NCI-H2081 treated with DMSO at 0.1 percent for 48 hours (cell line): ENCODE results near the gene ARPC2.

ENCODE experiments used
- DNase-seq: peaks from one replicate; lab custom pipeline; 2025; lab: John Stamatoyannopoulos, UW

ARPC2 gene

GRCh38 chr2:218217360-218218267 lies 625 bp downstream of the ARPC2 start:
- DNase-seq: no peak

GRCh38 chr2:218218268-218219185 lies 1.5 kb downstream of the ARPC2 start:
- no peak for DNase-seq

- no peak for DNase-seq
These were observed 2.9 kb downstream of the ARPC2 start for GRCh38 chr2:218219934-218220333.

GRCh38 chr2:218221000-218221399 lies 4.0 kb downstream of the ARPC2 start:
- no peak for DNase-seq

- no peak for DNase-seq
These were observed 6.1 kb downstream of the ARPC2 start for GRCh38 chr2:218223046-218223445.

- no peak for DNase-seq
These were observed 7.2 kb downstream of the ARPC2 start for GRCh38 chr2:218224186-218224585.

- DNase-seq: no peak
These were observed 9.9 kb downstream of the ARPC2 start for GRCh38 chr2:218226903-218227302.

- no peak for DNase-seq
These were observed 11.5 kb downstream of the ARPC2 start for GRCh38 chr2:218228366-218229090.

- DNase-seq: no peak
These were observed 12.2 kb downstream of the ARPC2 start for GRCh38 chr2:218229239-218229638.

- DNase-seq: no peak
These were observed 12.9 kb downstream of the ARPC2 start for GRCh38 chr2:218229851-218230250.

GRCh38 chr2:218230882-218231281 lies 13.9 kb downstream of the ARPC2 start:
- no peak for DNase-seq

- no peak for DNase-seq
These were observed 16.6 kb downstream of the ARPC2 start for GRCh38 chr2:218233543-218233942.

GRCh38 chr2:218234521-218234920 lies 17.5 kb downstream of the ARPC2 start:
- DNase-seq: no peak

GRCh38 chr2:218235017-218235416 lies 18.0 kb downstream of the ARPC2 start:
- DNase-seq: no peak

GRCh38 chr2:218236829-218237228 lies 19.8 kb downstream of the ARPC2 start:
- DNase-seq: no peak

- DNase-seq: no peak
These were observed 21.9 kb downstream of the ARPC2 start for GRCh38 chr2:218238887-218239286.

GRCh38 chr2:218244204-218244603 lies 27.2 kb downstream of the ARPC2 start:
- DNase-seq: no peak

- no peak for DNase-seq
These were observed 27.7 kb downstream of the ARPC2 start for GRCh38 chr2:218244665-218245064.

GRCh38 chr2:218245214-218245613 lies 28.2 kb downstream of the ARPC2 start:
- no peak for DNase-seq

- no peak for DNase-seq
These were observed 32.7 kb downstream of the ARPC2 start for GRCh38 chr2:218249691-218250090.

- no peak for DNase-seq
These were observed 35.7 kb downstream of the ARPC2 start for GRCh38 chr2:218252509-218253231.
